Fibroblast of villous mesenchyme (primary cell): Measurements from ENCODE around the gene BLMH. TPM values are rescaled to one million over a fixed set of nuclear protein-coding genes. Genes with fewer than 3 reads are reported as not detected.
"Not testable (repeated sequence)": the region's sequence is repeated elsewhere in the genome, so short reads cannot be mapped to it uniquely, and the experiment has no call there.

Source experiments
- DNase-seq: peaks from one replicate; pipeline ENCODE4 v3.0.0-alpha.2; 2010; ENCODE audit warnings: low read depth
- H3K4me3 ChIP-seq: 2 replicates; pipeline ENCODE4 v1.5.1; 2011; ENCODE audit warnings: low read depth, mild to moderate bottlenecking, low read length
- CTCF ChIP-seq: IDR thresholded peaks from 2 replicates; pipeline ENCODE4 v1.5.1; 2012; ENCODE audit warnings: low read depth, mild to moderate bottlenecking, low read length; ENCODE audit not compliant: insufficient read depth
- total RNA-seq: library from RNA; depleted of rRNA; stranded (reverse); fragments of >200 nt; gene quantifications from 2 replicates; pipeline ENCODE4 v1.2.3, GENCODE V29; 2012

BLMH gene
- total RNA-seq, 1 donor, result 31.1 TPM

GRCh38 chr17:30234964-30235363, 56.8 kb downstream of the BLMH start:
- H3K4me3 ChIP-seq, result peak overlapping the region; percentile 50
- TF ChIP-seq CTCF, result no peak
- DNase-seq, result no peak

- TF ChIP-seq CTCF, result no peak
- no peak for DNase-seq
- no peak overlapping the region for H3K4me3 ChIP-seq
Measured at GRCh38 chr17:30234296-30234695, 57.4 kb downstream of the BLMH start.

DNA sequence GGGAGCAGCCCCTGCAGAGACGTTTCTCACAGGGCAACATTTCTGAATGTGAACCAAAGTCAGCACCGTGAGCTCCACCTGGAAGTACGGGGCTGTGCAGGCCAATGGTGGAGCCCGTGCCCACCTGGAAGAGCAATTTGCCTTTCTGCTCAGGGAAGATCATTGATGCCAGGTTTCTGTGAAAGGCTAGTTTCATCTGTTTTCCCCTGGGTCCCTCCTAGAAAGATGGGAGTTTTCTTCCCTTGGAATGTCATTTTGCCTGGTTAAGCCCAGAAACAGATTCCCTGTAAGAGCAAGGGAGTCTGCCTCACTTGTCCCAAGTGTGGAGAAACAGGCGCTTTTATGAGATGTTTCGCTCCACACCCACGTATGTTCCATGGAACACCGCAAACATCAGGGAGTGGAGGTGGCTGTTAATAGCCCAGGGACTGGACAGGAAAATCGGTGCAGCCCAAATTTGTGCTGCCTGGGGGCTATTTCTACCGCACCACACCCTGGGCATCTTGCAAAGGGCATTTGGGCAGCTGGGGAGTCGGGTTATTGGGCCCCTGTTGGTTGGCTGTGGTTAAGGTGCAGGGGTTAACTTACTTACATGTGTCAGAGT, 58.8 kb downstream of the BLMH start:
- no peak overlapping the region for H3K4me3 ChIP-seq
- no peak for DNase-seq
- no peak for TF ChIP-seq CTCF

GRCh38 chr17:30232015-30232823, 59.5 kb downstream of the BLMH start:
- no peak for DNase-seq
- H3K4me3 ChIP-seq, result no peak overlapping the region
- no peak for TF ChIP-seq CTCF

DNA sequence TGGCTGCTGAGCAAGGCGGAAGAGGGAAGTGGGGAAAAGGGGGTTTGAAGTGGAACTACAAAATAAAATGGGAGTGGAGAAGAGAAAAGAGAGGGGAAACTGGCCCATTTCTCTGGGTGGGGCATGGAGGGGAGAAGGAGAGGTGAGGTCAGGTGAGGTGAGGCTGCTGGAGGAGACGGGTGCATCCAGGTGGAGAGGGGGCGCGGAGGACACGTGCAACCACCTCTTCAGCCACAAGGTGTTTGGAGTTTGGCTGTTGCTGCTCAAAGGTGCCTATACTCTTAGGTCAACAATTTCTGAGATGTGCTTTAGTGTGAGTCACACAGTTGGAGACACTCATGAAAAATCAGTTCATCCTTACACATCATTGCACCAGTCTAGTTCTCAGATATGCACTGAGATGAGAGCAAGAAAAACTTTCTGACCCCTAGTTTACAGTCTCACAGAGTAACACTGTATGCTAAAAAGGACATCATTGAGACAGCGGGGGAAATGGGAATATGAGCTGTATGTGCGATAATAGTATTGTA, 61.1 kb downstream of the BLMH start:
- TF ChIP-seq CTCF, result no peak
- DNase-seq, result no peak
- no peak overlapping the region for H3K4me3 ChIP-seq

DNA sequence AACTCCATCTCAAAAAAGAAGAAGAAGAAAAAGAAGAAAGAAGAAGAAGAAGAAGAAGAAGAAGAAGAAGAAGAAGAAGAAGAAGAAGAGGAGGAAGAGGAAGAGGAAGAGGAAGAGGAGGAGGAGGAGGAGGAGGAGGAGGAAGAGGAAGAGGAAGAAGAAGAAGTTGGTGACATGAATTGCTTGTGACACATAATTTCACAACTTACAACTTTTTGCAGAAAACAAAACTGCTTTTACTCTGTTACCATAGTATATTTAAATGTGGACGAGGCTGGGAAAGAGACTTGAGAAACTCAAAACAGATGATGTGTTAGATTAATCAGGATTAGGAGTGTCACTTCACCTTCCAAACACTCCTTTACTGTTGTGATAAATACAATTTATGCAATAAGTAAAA, 61.7 kb downstream of the BLMH start:
- not testable (repeated sequence) for H3K4me3 ChIP-seq, DNase-seq

DNA sequence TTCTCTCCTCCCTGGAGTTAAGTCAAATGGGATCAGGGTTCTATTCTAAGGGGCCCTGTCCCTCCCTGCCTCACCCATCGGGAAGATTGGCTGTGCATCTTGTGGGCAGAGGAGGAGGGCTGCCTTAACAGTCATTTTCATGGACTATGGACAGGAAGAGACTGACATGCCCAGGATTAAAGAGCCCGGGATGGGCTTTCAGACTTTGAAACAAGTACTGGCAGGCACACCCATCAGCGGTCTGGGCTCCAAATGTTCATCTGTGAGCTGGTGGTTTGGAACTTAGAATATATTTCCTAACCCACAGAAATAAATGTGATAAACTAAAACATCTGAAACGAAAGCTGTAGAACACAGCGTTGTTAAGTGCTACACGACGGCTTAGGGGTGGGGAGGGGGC, 62.7 kb downstream of the BLMH start:
- no peak for DNase-seq
- no peak for TF ChIP-seq CTCF
- H3K4me3 ChIP-seq, result no peak overlapping the region
